Transverse colon (tissue), 4 donors: Measurements from ENCODE around the gene SLC25A29. TPM values are rescaled to one million over a fixed set of nuclear protein-coding genes. Genes with fewer than 3 reads are reported as not detected.
A peak's percentile ranks its signal among the peaks of the same experiment; 100 is the strongest.

Source experiments
- DNase-seq: peaks from one replicate; pipeline ENCODE4 v3.0.0-alpha.2; 2019
- H3K27ac ChIP-seq, 4 donors: fragments of 200-600 bp; sonication (generic); 2 replicates each; pipeline ENCODE4 v1.5.1; 2016 to 2018; ENCODE audit warnings: inconsistent platforms in 4 of 4
- H3K27me3 ChIP-seq: fragments of 200-600 bp; sonication (generic); 2 replicates; pipeline ENCODE4 v1.5.1; 2017; ENCODE audit warnings: inconsistent platforms
- H3K36me3 ChIP-seq, 4 donors: fragments of 200-600 bp; sonication (generic); 2 replicates each; pipeline ENCODE4 v1.5.1; 2017 to 2019; ENCODE audit warnings: inconsistent platforms in 4 of 4
- H3K4me1 ChIP-seq, 4 donors: fragments of 200-600 bp; sonication (generic); 2 replicates each; pipeline ENCODE4 v1.5.1; 2017 to 2020; ENCODE audit warnings: inconsistent platforms in 4 of 4
- H3K4me3 ChIP-seq, 4 donors: fragments of 200-600 bp; sonication (generic); 1 replicate in 1 of 4; 2 replicates in 3 of 4; pipeline versions ENCODE4 v1.5.1 to v1.6.1; 2017 to 2019; ENCODE audit warnings: inconsistent platforms in 4 of 4
- H3K9me3 ChIP-seq, 2 donors: fragments of 200-600 bp; sonication (generic); 2 replicates each; pipeline ENCODE4 v1.5.1; 2017 to 2019; ENCODE audit warnings: inconsistent platforms in 2 of 2
- CTCF ChIP-seq, 5 experiments: fragments of 200-600 bp in 3 of 5; fragments of 450-650 bp in 2 of 5; sonication (generic) in 3 of 5; IDR thresholded peaks; 1 replicate in 2 of 5; 2 replicates in 3 of 5; pipeline ENCODE4 v1.5.1; 2016 to 2017; ENCODE audit warnings: antibody characterized with exemption in 5 of 5, inconsistent platforms in 3 of 5, mild to moderate bottlenecking in 2 of 5, moderate library complexity in 1 of 5
- EP300 ChIP-seq: sonication (generic); formaldehyde crosslinking; IDR thresholded peaks from one replicate; pipeline ENCODE4 v1.6.1; 2017; ENCODE audit warnings: antibody characterized with exemption, low read depth
- POLR2A ChIP-seq: fragments of 450-650 bp; IDR thresholded peaks from one replicate; pipeline ENCODE4 v1.6.1; 2016; ENCODE audit warnings: antibody characterized with exemption, mild to moderate bottlenecking, moderate library complexity
- POLR2AphosphoS5 ChIP-seq, 3 donors: sonication (generic); formaldehyde crosslinking; IDR thresholded peaks; one replicate each; pipeline ENCODE4 v1.6.1; 2016; ENCODE audit warnings: antibody characterized with exemption in 3 of 3
- WGBS, 2 donors: methylation state at CpG; one replicate each; pipeline ENCODE4 v1.1.5; 2018; ENCODE audit warnings: low coverage in 1 of 2; 5-methylcytosine and 5-hydroxymethylcytosine counted together
- in situ Hi-C, 4 donors: fragments of 200-750 bp; cut with MboI; loops; one replicate each; pipeline versions ENCODE4 v1.15.0 to v1.15.1; 2017; ENCODE audit warnings: low sequenced_read_pairs in 3 of 4, low pct_ligation_motif_present in 1 of 4, low pct_unique_long_range_greater_than_20kb in 1 of 4
- intact Hi-C: fragments of 100-400 bp; cut with DNase I; formaldehyde crosslinking; loops from one replicate; pipeline ENCODE4 v1.15.1; 2023; ENCODE audit warnings: low total_unique reads
- total RNA-seq, 4 donors: library from RNA; depleted of rRNA; stranded (reverse); fragments of >200 nt; gene quantifications; one replicate each; pipeline ENCODE4 v1.1.0, GENCODE V29; 2016

The SLC25A29 gene, protein sequence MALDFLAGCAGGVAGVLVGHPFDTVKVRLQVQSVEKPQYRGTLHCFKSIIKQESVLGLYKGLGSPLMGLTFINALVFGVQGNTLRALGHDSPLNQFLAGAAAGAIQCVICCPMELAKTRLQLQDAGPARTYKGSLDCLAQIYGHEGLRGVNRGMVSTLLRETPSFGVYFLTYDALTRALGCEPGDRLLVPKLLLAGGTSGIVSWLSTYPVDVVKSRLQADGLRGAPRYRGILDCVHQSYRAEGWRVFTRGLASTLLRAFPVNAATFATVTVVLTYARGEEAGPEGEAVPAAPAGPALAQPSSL
- total RNA-seq = 10 to 100 TPM; 16.8 to 62.7 (median 19.7) TPM

GRCh38 chr14:100306101-100306997 lies at the start of gene SLC25A29:
SLC25A29 (minus strand) TSS chr14:100306444; CDS start chr14:100306232, 212 bp downstream.
- in situ Hi-C loops = no loop called here
- H3K9me3 ChIP-seq = no peaks in the 10 kb centered on the region
- DNase-seq = peak; percentile 89
- TF ChIP-seq CTCF (IDR thresholded peaks at IDR 0.05) (no peak), POLR2AphosphoS5 (IDR thresholded peaks at IDR 0.05) (peak; percentile 68 to 76 (median 72)), EP300 (no peak), POLR2A (peak; percentile 63)
- peaks cover 10 to 44% (median 25%) of the 10 kb centered on the region in 4 donors for H3K4me1 ChIP-seq
- no peaks in the 10 kb centered on the region for H3K27me3 ChIP-seq
- no peaks in the 10 kb centered on the region for H3K36me3 ChIP-seq
- 0% methylated on average over 62 of the region's 131 CpGs; no CpG with 5 or more reads in 1 of the 2 donors for WGBS, 2 donors
- H3K4me3 ChIP-seq = peak within 1 kb of the TSS; percentile 71 to 97 (median 82)
- peak within 1 kb of the TSS; percentile 88 to 93 (median 90) for H3K27ac ChIP-seq
- intact Hi-C loops = loop anchor here (5.0 kb wide), 1 partner anchor 71 kb away; the partner anchor contains the start of gene WDR25

GRCh38 chr14:100350986-100351385 lies 44.7 kb upstream of the SLC25A29 start:
- no peak for TF ChIP-seq POLR2AphosphoS5 (IDR thresholded peaks at IDR 0.05)
- TF ChIP-seq CTCF (IDR thresholded peaks at IDR 0.05) = no peak
- TF ChIP-seq POLR2A = no peak
- no peak for TF ChIP-seq EP300
- Histone ChIP-seq H3K9me3 (no peaks in the 10 kb centered on the region), H3K4me1 (no peaks in the 10 kb centered on the region), H3K27ac (no peak overlapping the region), H3K4me3 (no peak overlapping the region), H3K27me3 (no peaks in the 10 kb centered on the region), H3K36me3 (peaks cover 0 to 18% (median 8%) of the 10 kb centered on the region in 4 donors)
- 88% methylated on average over 5 of the region's 5 CpGs for WGBS, 2 donors
- intact Hi-C loops = no loop called here
- no peak for DNase-seq
- in situ Hi-C loops = no loop called here

DNA sequence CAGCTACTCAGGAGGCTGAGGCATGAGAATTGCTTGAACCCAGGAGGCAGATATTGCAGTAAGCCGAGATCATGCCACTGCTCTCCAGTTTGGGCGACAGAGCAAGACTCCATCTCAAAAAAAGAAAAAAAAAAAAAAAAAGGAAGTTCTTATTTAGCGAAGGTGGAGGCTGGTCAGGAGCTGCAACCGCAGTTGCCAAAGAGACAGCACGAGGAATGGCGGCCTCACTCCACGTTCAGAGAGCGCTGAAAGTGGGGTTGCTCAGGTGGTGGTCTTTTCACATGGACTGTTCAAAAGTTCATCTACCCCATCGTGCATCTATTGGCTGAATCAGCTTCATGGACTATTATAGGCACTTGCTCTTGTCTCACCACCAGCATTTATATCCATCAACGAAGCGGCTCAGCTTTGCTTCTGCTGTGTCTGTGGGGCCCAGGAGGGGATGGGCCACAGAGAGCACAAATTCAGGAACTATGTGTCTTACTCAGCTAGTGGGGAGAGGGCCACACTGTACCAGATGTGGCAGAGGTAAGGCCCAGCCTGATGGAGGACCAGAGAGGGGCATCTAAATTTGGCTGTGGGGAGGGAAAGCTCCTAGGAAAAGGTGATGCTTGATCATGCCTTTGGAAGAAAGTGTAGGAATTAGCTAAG lies 44.2 kb upstream of the SLC25A29 start:
- H3K4me3 ChIP-seq = no peak overlapping the region
- in situ Hi-C loops (no loop called here), intact Hi-C loops (no loop called here)
- H3K4me1 ChIP-seq = no peaks in the 10 kb centered on the region
- TF ChIP-seq EP300 = no peak
- no peak for TF ChIP-seq CTCF (IDR thresholded peaks at IDR 0.05)
- TF ChIP-seq POLR2A = no peak
- no peak for TF ChIP-seq POLR2AphosphoS5 (IDR thresholded peaks at IDR 0.05)
- no peaks in the 10 kb centered on the region for H3K9me3 ChIP-seq
- peaks cover 0 to 21% (median 6%) of the 10 kb centered on the region in 4 donors for H3K36me3 ChIP-seq
- no peaks in the 10 kb centered on the region for H3K27me3 ChIP-seq
- DNase-seq = no peak
- H3K27ac ChIP-seq = no peak overlapping the region
- WGBS, 2 donors = 81 to 97% methylated on average over 9 to 11 of the region's 11 CpGs
